Osteoblast (primary cell): ENCODE data around the gene OR2C3. TPM values are rescaled to one million over a fixed set of nuclear protein-coding genes. Genes with fewer than 3 reads are reported as not detected.

Experiments used
- DNase-seq: peaks from one replicate; pipeline ENCODE4 v3.0.0; 2011; ENCODE audit warnings: low spot score, mixed read lengths; ENCODE audit not compliant: insufficient read length; ENCODE audit errors: missing footprints
- H2AFZ ChIP-seq: 2 replicates; pipeline ENCODE4 v1.6.0; 2011; ENCODE audit warnings: mild to moderate bottlenecking, low read length
- H3K27ac ChIP-seq: 2 replicates; pipeline ENCODE4 v1.5.1; 2011; ENCODE audit warnings: mild to moderate bottlenecking, low read depth, low read length, moderate library complexity
- H3K27me3 ChIP-seq: 2 replicates; pipeline ENCODE4 v1.6.0; 2012; ENCODE audit warnings: mild to moderate bottlenecking, control low read depth, inconsistent platforms, low read length, moderate library complexity; ENCODE audit not compliant: insufficient read depth
- H3K36me3 ChIP-seq: 2 replicates; pipeline ENCODE4 v1.5.1; 2011; ENCODE audit warnings: mild to moderate bottlenecking, low read length, control low read depth, moderate library complexity; ENCODE audit not compliant: insufficient read depth
- H3K4me1 ChIP-seq: 2 replicates; pipeline ENCODE4 v1.5.1; 2011; ENCODE audit warnings: mild to moderate bottlenecking, low read length, control low read depth, moderate library complexity; ENCODE audit not compliant: insufficient read depth
- H3K4me2 ChIP-seq: 2 replicates; pipeline ENCODE4 v1.6.0; 2011; ENCODE audit warnings: mild to moderate bottlenecking, low read length; ENCODE audit not compliant: insufficient read depth
- H3K4me3 ChIP-seq: fragments of 200-600 bp; sonication (generic); 3 replicates; pipeline ENCODE4 v1.5.1; 2012; ENCODE audit warnings: mild to moderate bottlenecking, low read length, inconsistent platforms; ENCODE audit not compliant: insufficient read depth
- H3K79me2 ChIP-seq: 2 replicates; pipeline ENCODE4 v1.6.0; 2012; ENCODE audit warnings: mild to moderate bottlenecking, low read length, control low read depth, inconsistent platforms; ENCODE audit not compliant: insufficient read depth
- H3K9me3 ChIP-seq: 2 replicates; pipeline ENCODE4 v1.5.1; 2011; ENCODE audit warnings: low read depth, low read length, control low read depth
- H4K20me1 ChIP-seq: 2 replicates; pipeline ENCODE4 v1.6.0; 2012; ENCODE audit warnings: mild to moderate bottlenecking, low read length, control low read depth; ENCODE audit not compliant: insufficient read depth
- CTCF ChIP-seq: IDR thresholded peaks from 2 replicates; pipeline ENCODE4 v1.5.1; 2011; ENCODE audit warnings: mild to moderate bottlenecking, low read depth, low read length, moderate library complexity; ENCODE audit errors: extremely low read depth
- total RNA-seq: library from RNA; depleted of rRNA; stranded (reverse); fragments of >200 nt; gene quantifications from 2 replicates; pipeline ENCODE4 v1.2.3, GENCODE V29; 2012

OR2C3 gene
- total RNA-seq, 1 donor, result not detected

DNA sequence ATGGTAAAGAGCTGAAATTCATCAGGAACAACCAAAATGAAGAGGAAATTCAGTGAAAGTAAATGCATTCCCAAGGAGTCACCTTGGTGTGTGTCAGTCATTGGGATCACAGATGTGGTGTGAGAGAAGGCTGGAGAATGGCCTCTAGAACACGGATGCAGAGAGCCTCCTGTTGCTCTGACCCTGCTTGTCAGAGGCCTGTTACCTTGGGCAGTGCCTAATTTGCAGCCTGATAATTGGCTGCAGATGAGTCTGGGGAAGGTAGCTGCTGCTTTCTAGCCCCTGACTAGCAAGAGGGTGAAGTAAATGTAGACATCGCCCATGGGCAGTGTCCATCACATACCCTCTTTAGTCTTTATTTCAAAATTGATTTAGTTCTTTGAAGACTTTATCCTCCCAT is 16.0 kb upstream of the OR2C3 start:
- no peaks in the 10 kb centered on the region for H3K27me3 ChIP-seq
- H2AFZ ChIP-seq, result no peak overlapping the region
- H3K9me3 ChIP-seq, result no peaks in the 10 kb centered on the region
- H3K4me1 ChIP-seq, result no peaks in the 10 kb centered on the region
- no peak overlapping the region for H3K4me3 ChIP-seq
- H4K20me1 ChIP-seq, result no peaks in the 10 kb centered on the region
- H3K27ac ChIP-seq, result no peak overlapping the region
- no peak for DNase-seq
- H3K4me2 ChIP-seq, result no peak overlapping the region
- H3K36me3 ChIP-seq, result no peaks in the 10 kb centered on the region
- H3K79me2 ChIP-seq, result no peaks in the 10 kb centered on the region
- no peak for TF ChIP-seq CTCF

GRCh38 chr1:247551721-247552120 is 15.5 kb upstream of the OR2C3 start:
- no peak for DNase-seq
- Histone ChIP-seq H3K79me2 (no peaks in the 10 kb centered on the region), H3K27ac (no peak overlapping the region), H3K4me1 (no peaks in the 10 kb centered on the region), H3K36me3 (no peaks in the 10 kb centered on the region), H2AFZ (no peak overlapping the region), H4K20me1 (no peaks in the 10 kb centered on the region), H3K27me3 (no peaks in the 10 kb centered on the region), H3K9me3 (no peaks in the 10 kb centered on the region), H3K4me3 (no peak overlapping the region), H3K4me2 (no peak overlapping the region)
- TF ChIP-seq CTCF, result no peak

- Histone ChIP-seq H3K9me3 (no peaks in the 10 kb centered on the region), H3K4me2 (no peak within 1 kb of the TSS), H3K27me3 (no peaks in the 10 kb centered on the region), H4K20me1 (no peaks in the 10 kb centered on the region), H3K79me2 (no peaks in the 10 kb centered on the region), H2AFZ (no peak within 1 kb of the TSS), H3K4me3 (no peak within 1 kb of the TSS), H3K36me3 (no peaks in the 10 kb centered on the region), H3K27ac (no peak within 1 kb of the TSS), H3K4me1 (no peaks in the 10 kb centered on the region)
- no peak for TF ChIP-seq CTCF
- DNase-seq, result no peak
Measured at GRCh38 chr1:247548769-247549182, 12.5 kb upstream of the OR2C3 start, which contains the start of gene GCSAML. Gene GCSAML (plus strand): TSS chr1:247549134. CDS start chr1:247549192, 58 bp downstream.

DNA sequence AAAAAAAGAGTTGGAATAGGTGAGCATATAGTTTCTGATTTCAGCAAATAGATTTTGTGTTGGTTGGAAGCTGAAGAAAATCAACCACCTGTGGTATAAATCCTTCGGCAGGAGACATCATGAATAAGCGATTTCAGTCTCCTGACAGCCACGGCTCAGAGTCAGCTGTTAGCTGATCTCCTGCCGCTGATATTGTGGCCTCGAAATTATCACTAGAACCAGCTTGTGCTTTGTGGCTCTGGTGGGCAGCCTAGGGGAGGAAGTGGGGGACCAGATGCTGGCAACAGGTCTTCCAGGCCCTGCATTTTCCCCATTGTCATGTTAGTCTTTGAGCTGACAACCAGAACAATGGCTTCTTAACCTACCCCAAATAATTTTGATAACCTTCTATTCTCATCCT is 11.9 kb upstream of the OR2C3 start:
- Histone ChIP-seq H3K4me3 (no peak overlapping the region), H3K79me2 (no peaks in the 10 kb centered on the region), H3K36me3 (no peaks in the 10 kb centered on the region), H4K20me1 (no peaks in the 10 kb centered on the region), H3K27me3 (no peaks in the 10 kb centered on the region), H3K4me2 (no peak overlapping the region), H2AFZ (no peak overlapping the region), H3K9me3 (no peaks in the 10 kb centered on the region), H3K27ac (no peak overlapping the region), H3K4me1 (no peaks in the 10 kb centered on the region)
- DNase-seq, result no peak
- TF ChIP-seq CTCF, result no peak
